ENCODE measurements around the gene IP6K1. TPM values are rescaled to one million over a fixed set of nuclear protein-coding genes. Genes with fewer than 3 reads are reported as not detected.

Gene IP6K1
- total and polyA plus RNA-seq, 7 donors = 13.8 to 37.1 (median 29.1) TPM

DNA sequence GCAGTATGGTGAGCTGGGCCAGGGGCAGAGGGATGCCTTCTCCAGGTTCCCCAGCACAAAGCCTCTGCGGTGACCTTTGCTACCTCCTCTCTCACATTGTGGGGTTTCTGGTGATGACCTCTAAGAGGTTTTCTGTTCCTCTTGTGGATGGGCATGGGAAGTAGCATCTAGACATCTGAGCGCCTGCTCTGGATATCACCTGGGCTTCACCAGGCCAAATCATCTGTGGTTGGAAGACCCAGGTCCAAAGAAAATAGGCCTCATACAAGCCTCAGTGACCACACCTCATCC lies 105.2 kb downstream of the IP6K1 start:
- Histone ChIP-seq H3K27me3 (peaks cover 0 to 9% (median under 1%) of the 10 kb centered on the region in 3 donors), H3K9me3 (no peaks in the 10 kb centered on the region), H3K4me1 (peaks cover 0 to 4% (median under 1%) of the 10 kb centered on the region in 4 donors), H3K27ac (no peak overlapping the region), H3K36me3 (peaks cover 35 to 84% (median 67%) of the 10 kb centered on the region in 4 donors), H3K4me3 (no peak overlapping the region)
- TF ChIP-seq POLR2AphosphoS5 (IDR thresholded peaks at IDR 0.05) (no peak), POLR2A (IDR thresholded peaks at IDR 0.05) (no peak), EP300 (IDR thresholded peaks at IDR 0.05) (no peak)
- TF ChIP-seq, protein P1, sequence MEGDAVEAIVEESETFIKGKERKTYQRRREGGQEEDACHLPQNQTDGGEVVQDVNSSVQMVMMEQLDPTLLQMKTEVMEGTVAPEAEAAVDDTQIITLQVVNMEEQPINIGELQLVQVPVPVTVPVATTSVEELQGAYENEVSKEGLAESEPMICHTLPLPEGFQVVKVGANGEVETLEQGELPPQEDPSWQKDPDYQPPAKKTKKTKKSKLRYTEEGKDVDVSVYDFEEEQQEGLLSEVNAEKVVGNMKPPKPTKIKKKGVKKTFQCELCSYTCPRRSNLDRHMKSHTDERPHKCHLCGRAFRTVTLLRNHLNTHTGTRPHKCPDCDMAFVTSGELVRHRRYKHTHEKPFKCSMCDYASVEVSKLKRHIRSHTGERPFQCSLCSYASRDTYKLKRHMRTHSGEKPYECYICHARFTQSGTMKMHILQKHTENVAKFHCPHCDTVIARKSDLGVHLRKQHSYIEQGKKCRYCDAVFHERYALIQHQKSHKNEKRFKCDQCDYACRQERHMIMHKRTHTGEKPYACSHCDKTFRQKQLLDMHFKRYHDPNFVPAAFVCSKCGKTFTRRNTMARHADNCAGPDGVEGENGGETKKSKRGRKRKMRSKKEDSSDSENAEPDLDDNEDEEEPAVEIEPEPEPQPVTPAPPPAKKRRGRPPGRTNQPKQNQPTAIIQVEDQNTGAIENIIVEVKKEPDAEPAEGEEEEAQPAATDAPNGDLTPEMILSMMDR (IDR thresholded peaks at IDR 0.05) = no peak
- no peak for DNase-seq
- intact Hi-C loops (cut with DNase I) = no loop called here
- 94 to 97% methylated on average over 2 of the region's 2 CpGs for WGBS, 2 donors

DNA sequence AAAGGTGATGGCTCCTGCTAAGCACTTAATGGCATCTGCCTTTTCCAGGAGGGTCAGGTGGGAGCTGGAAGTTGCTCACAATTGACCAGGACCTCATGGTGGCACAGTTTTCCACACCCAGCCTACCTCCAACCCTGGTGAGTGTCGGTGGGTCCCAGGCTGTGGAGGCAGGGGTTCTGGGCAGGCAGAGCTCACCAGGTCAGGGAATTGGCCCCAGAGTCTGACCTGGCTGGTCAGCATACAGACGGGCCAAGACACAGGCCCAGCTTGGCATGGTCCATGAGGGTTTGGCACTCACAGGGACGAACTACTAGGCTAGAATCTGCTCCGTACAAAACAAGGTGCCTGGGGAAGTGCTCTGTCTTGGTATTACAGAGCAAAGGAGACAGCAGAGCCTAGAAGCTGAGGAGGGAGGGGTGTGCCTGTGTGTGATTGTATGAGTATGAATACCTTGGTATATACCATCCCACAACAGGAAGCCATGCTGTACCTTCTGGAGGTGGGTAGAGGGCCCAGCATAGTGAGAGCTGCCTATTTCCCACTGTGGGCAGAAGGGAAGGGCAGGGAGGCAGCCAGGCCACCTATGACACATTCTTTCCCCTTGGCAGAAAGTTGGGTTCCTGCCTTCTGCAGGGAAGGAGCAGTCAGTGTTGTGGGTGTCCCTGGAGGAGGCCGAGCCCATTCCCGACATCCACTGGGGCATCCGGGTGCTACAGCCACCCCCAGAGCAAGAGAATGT lies 105.7 kb downstream of the IP6K1 start:
- Histone ChIP-seq H3K36me3 (peaks cover 35 to 90% (median 70%) of the 10 kb centered on the region in 4 donors), H3K9me3 (no peaks in the 10 kb centered on the region), H3K4me1 (peaks cover 0 to 2% (median under 1%) of the 10 kb centered on the region in 4 donors), H3K27me3 (peaks cover 0 to 3% (median 0%) of the 10 kb centered on the region in 3 donors), H3K4me3 (no peak overlapping the region), H3K27ac (no peak overlapping the region)
- 88 to 94% methylated on average over 7 of the region's 7 CpGs for WGBS, 2 donors
- no peak for DNase-seq
- TF ChIP-seq EP300 (IDR thresholded peaks at IDR 0.05) = no peak
- no peak for TF ChIP-seq POLR2A (IDR thresholded peaks at IDR 0.05)
- TF ChIP-seq, protein P1 (IDR thresholded peaks at IDR 0.05) = no peak
- no peak for TF ChIP-seq POLR2AphosphoS5 (IDR thresholded peaks at IDR 0.05)
- intact Hi-C loops (cut with DNase I) = no loop called here

DNA sequence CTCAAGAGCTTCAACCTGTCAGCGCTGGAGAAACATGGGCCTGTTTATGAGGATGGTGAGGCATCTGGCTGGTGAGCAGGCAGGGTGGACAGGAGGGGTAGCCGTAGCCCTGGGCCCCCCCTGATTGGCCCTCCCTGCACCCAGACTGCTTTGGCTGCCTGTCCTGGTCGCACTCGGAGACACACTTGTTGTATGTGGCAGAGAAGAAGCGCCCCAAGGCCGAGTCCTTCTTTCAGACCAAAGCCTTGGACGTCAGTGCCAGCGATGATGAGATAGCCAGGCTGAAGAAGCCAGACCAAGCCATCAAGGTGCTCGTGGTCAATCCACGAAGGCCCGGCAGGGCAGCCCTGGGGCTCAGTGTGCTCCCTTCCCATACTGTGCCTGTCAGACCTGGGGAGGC lies 110.4 kb downstream of the IP6K1 start:
- DNase-seq = no peak
- Histone ChIP-seq H3K9me3 (no peaks in the 10 kb centered on the region), H3K27ac (no peak overlapping the region), H3K4me3 (no peak overlapping the region), H3K4me1 (peaks cover 0 to 21% (median 20%) of the 10 kb centered on the region in 4 donors), H3K27me3 (no peaks in the 10 kb centered on the region), H3K36me3 (peaks cover 25 to 54% (median 46%) of the 10 kb centered on the region in 4 donors)
- intact Hi-C loops (cut with DNase I) = no loop called here
- TF ChIP-seq POLR2A (IDR thresholded peaks at IDR 0.05) = no peak
- TF ChIP-seq, protein P1 (IDR thresholded peaks at IDR 0.05) = no peak
- TF ChIP-seq POLR2AphosphoS5 (IDR thresholded peaks at IDR 0.05) = no peak
- TF ChIP-seq EP300 (IDR thresholded peaks at IDR 0.05) = no peak
- WGBS, 2 donors = 96% methylated on average over 11 of the region's 11 CpGs

DNA sequence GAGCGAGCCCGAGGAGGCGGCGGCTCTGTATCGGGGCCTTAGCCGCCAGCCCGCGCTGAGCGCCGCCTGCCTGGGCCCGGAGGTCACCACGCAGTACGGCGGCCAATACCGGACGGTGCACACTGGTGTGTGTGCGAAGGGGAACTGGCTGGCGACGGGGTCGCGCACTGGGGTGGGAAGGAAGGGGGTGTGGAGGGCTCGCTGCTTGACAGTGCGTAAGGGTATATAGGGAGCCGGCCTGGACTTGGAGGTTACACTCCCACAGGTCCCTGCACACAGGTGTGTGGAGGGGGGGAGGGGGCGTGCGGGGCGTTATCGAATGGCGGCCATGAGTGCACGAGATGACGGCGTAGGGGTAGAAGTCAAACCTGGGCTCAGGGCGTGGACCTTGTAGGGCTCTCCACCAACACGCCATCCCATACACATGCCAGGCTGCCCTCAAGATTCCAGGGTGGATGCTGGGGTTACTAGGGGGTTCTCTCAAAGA lies 111.8 kb downstream of the IP6K1 start:
- Histone ChIP-seq H3K27ac (peak overlapping the region; percentile 87 to 95 (median 88)), H3K4me1 (peaks cover 0 to 21% (median 20%) of the 10 kb centered on the region in 4 donors), H3K4me3 (peak overlapping the region; percentile 83 to 94 (median 90)), H3K9me3 (no peaks in the 10 kb centered on the region), H3K36me3 (peaks cover 12 to 41% (median 36%) of the 10 kb centered on the region in 4 donors), H3K27me3 (no peaks in the 10 kb centered on the region)
- intact Hi-C loops (cut with DNase I) = loop anchor here (5.0 kb wide), 1 partner anchor 247 kb away; the partner anchor contains the start of gene NICN1
- DNase-seq = peak; percentile 75
- WGBS, 2 donors = 3 to 4% methylated on average over 34 of the region's 34 CpGs
- no peak for TF ChIP-seq EP300 (IDR thresholded peaks at IDR 0.05)
- TF ChIP-seq POLR2A (IDR thresholded peaks at IDR 0.05) = no peak
- no peak for TF ChIP-seq POLR2AphosphoS5 (IDR thresholded peaks at IDR 0.05)
- TF ChIP-seq, protein P1 (IDR thresholded peaks at IDR 0.05) = no peak

Small RNA genes lying within 50 kb of the gene (small RNA-seq; reads per million reads assigned to genes)
- gene AMIGO3 (0 reads per million in 3 donors), gene COX6CP14 (0 reads per million in 3 donors)

Other genes with a start within 250 kb of the IP6K1 start
- gene BSN, start 232.1 kb downstream of the IP6K1 start, total RNA-seq = under 1 TPM; 0.55 to 0.81 (median 0.69) TPM
- gene BSN, start 232.1 kb downstream of the IP6K1 start, polyA plus RNA-seq = under 1 TPM in 2 of 3 donors, not detected in 1; under 0.01 to 0.35 TPM
- 10 to 100 TPM; 49.0 to 64.8 (median 57.7) TPM for gene APEH, start 112.2 kb downstream of the IP6K1 start, total RNA-seq
- gene APEH, start 112.2 kb downstream of the IP6K1 start, polyA plus RNA-seq = 100 to 1,000 TPM in 1 of 3 donors, 10 to 100 TPM in 2; 64.9 to 102 (median 71.4) TPM
- gene MST1, start 97.1 kb downstream of the IP6K1 start, total RNA-seq = 10 to 100 TPM in 2 of 4 donors, 1 to 10 TPM in 2; 3.9 to 12.5 (median 7.7) TPM
- 10 to 100 TPM in 1 of 3 donors, 1 to 10 TPM in 1, not detected in 1; 3.0 to 18.1 TPM for gene MST1, start 97.1 kb downstream of the IP6K1 start, polyA plus RNA-seq
- 10 to 100 TPM; 16.5 to 29.4 (median 20.8) TPM for gene RNF123, start 97.0 kb downstream of the IP6K1 start, total RNA-seq
- 10 to 100 TPM; 12.5 to 28.6 (median 14.4) TPM for gene RNF123, start 97.0 kb downstream of the IP6K1 start, polyA plus RNA-seq
- gene AMIGO3, start 66.9 kb downstream of the IP6K1 start, total RNA-seq = under 1 TPM in 2 of 4 donors, not detected in 2; 0.71 to 0.82 TPM
- 1 to 10 TPM in 1 of 3 donors, under 1 TPM in 1, not detected in 1; 0.46 to 1.2 TPM for gene AMIGO3, start 66.9 kb downstream of the IP6K1 start, polyA plus RNA-seq
- gene GMPPB, start 62.6 kb downstream of the IP6K1 start, total RNA-seq = 10 to 100 TPM in 2 of 4 donors, 1 to 10 TPM in 2; 9.9 to 14.3 (median 10.8) TPM
- gene GMPPB, start 62.6 kb downstream of the IP6K1 start, polyA plus RNA-seq = 10 to 100 TPM; 25.2 to 57.5 (median 44.9) TPM
- 1 to 10 TPM in 1 of 4 donors, under 1 TPM in 2, not detected in 1; 0.27 to 1.1 (median 0.99) TPM for gene CDHR4, start 13.3 kb upstream of the IP6K1 start, total RNA-seq
- under 1 TPM in 1 of 3 donors, not detected in 2; 0.16 TPM for gene CDHR4, start 13.3 kb upstream of the IP6K1 start, polyA plus RNA-seq
- 1 to 10 TPM in 3 of 4 donors, under 1 TPM in 1; 0.95 to 5.0 (median 4.1) TPM for gene INKA1, start 16.7 kb upstream of the IP6K1 start, total RNA-seq
- 1 to 10 TPM in 1 of 3 donors, under 1 TPM in 1, not detected in 1; 0.60 to 3.5 TPM for gene INKA1, start 16.7 kb upstream of the IP6K1 start, polyA plus RNA-seq
- gene UBA7, start 27.4 kb upstream of the IP6K1 start, total RNA-seq = 10 to 100 TPM; 28.5 to 74.2 (median 55.7) TPM
- gene UBA7, start 27.4 kb upstream of the IP6K1 start, polyA plus RNA-seq = 10 to 100 TPM; 15.6 to 92.6 (median 22.9) TPM
- gene TRAIP, start 70.0 kb upstream of the IP6K1 start, total RNA-seq = 1 to 10 TPM in 3 of 4 donors, under 1 TPM in 1; 0.54 to 1.8 (median 1.6) TPM
- gene TRAIP, start 70.0 kb upstream of the IP6K1 start, polyA plus RNA-seq = 1 to 10 TPM; 1.2 to 7.1 (median 1.4) TPM
- gene CAMKV, start 83.4 kb upstream of the IP6K1 start, total RNA-seq = not detected
- gene CAMKV, start 83.4 kb upstream of the IP6K1 start, polyA plus RNA-seq = under 1 TPM in 1 of 3 donors, not detected in 2; 0.12 TPM
- 1 to 10 TPM; 1.2 to 4.2 (median 2.1) TPM for gene MST1R, start 117.3 kb upstream of the IP6K1 start, total RNA-seq
- gene MST1R, start 117.3 kb upstream of the IP6K1 start, polyA plus RNA-seq = 100 to 1,000 TPM in 1 of 3 donors, 10 to 100 TPM in 2; 15.7 to 106 (median 24.0) TPM
- 10 to 100 TPM; 10.4 to 16.3 (median 12.5) TPM for gene MON1A, start 143.3 kb upstream of the IP6K1 start, total RNA-seq
- gene MON1A, start 143.3 kb upstream of the IP6K1 start, polyA plus RNA-seq = 10 to 100 TPM in 1 of 3 donors, 1 to 10 TPM in 2; 5.4 to 10.3 (median 7.9) TPM
- gene RBM6, start 153.6 kb upstream of the IP6K1 start, total RNA-seq = 100 to 1,000 TPM in 1 of 4 donors, 10 to 100 TPM in 3; 61.0 to 215 (median 93.6) TPM
- 10 to 100 TPM; 13.6 to 78.0 (median 21.6) TPM for gene RBM6, start 153.6 kb upstream of the IP6K1 start, polyA plus RNA-seq

Data from sigmoid colon (tissue), 7 donors.